Transverse colon (tissue), 4 donors: ENCODE data around the gene ATRAID. TPM values are rescaled to one million over a fixed set of nuclear protein-coding genes. Genes with fewer than 3 reads are reported as not detected.

Experiments
- DNase-seq: peaks from one replicate; pipeline ENCODE4 v3.0.0-alpha.2; 2019
- H3K27ac ChIP-seq, 4 donors: fragments of 200-600 bp; sonication (generic); 2 replicates each; pipeline ENCODE4 v1.5.1; 2016 to 2018; ENCODE audit warnings: inconsistent platforms in 4 of 4
- H3K27me3 ChIP-seq: fragments of 200-600 bp; sonication (generic); 2 replicates; pipeline ENCODE4 v1.5.1; 2017; ENCODE audit warnings: inconsistent platforms
- H3K36me3 ChIP-seq, 4 donors: fragments of 200-600 bp; sonication (generic); 2 replicates each; pipeline ENCODE4 v1.5.1; 2017 to 2019; ENCODE audit warnings: inconsistent platforms in 4 of 4
- H3K4me1 ChIP-seq, 4 donors: fragments of 200-600 bp; sonication (generic); 2 replicates each; pipeline ENCODE4 v1.5.1; 2017 to 2020; ENCODE audit warnings: inconsistent platforms in 4 of 4
- H3K4me3 ChIP-seq, 4 donors: fragments of 200-600 bp; sonication (generic); 1 replicate in 1 of 4; 2 replicates in 3 of 4; pipeline versions ENCODE4 v1.5.1 to v1.6.1; 2017 to 2019; ENCODE audit warnings: inconsistent platforms in 4 of 4
- H3K9me3 ChIP-seq, 2 donors: fragments of 200-600 bp; sonication (generic); 2 replicates each; pipeline ENCODE4 v1.5.1; 2017 to 2019; ENCODE audit warnings: inconsistent platforms in 2 of 2
- EP300 ChIP-seq: sonication (generic); formaldehyde crosslinking; IDR thresholded peaks from one replicate; pipeline ENCODE4 v1.6.1; 2017; ENCODE audit warnings: antibody characterized with exemption, low read depth
- POLR2A ChIP-seq: fragments of 450-650 bp; IDR thresholded peaks from one replicate; pipeline ENCODE4 v1.6.1; 2016; ENCODE audit warnings: antibody characterized with exemption, mild to moderate bottlenecking, moderate library complexity
- POLR2AphosphoS5 ChIP-seq, 3 donors: sonication (generic); formaldehyde crosslinking; IDR thresholded peaks; one replicate each; pipeline ENCODE4 v1.6.1; 2016; ENCODE audit warnings: antibody characterized with exemption in 3 of 3
- WGBS, 2 donors: methylation state at CpG; one replicate each; pipeline ENCODE4 v1.1.5; 2018; ENCODE audit warnings: low coverage in 1 of 2; 5-methylcytosine and 5-hydroxymethylcytosine counted together
- in situ Hi-C, 4 donors: fragments of 200-750 bp; cut with MboI; loops; one replicate each; pipeline versions ENCODE4 v1.15.0 to v1.15.1; 2017; ENCODE audit warnings: low sequenced_read_pairs in 3 of 4, low pct_ligation_motif_present in 1 of 4, low pct_unique_long_range_greater_than_20kb in 1 of 4
- intact Hi-C: fragments of 100-400 bp; cut with DNase I; formaldehyde crosslinking; loops from one replicate; pipeline ENCODE4 v1.15.1; 2023; ENCODE audit warnings: low total_unique reads
- total RNA-seq, 4 donors: library from RNA; depleted of rRNA; stranded (reverse); fragments of >200 nt; gene quantifications; one replicate each; pipeline ENCODE4 v1.1.0, GENCODE V29; 2016
- TF ChIP-seq, protein P1 (sequence below), 5 experiments: fragments of 200-600 bp in 3 of 5; fragments of 450-650 bp in 2 of 5; sonication (generic) in 3 of 5; IDR thresholded peaks; 1 replicate in 2 of 5; 2 replicates in 3 of 5; pipeline ENCODE4 v1.5.1; 2016 to 2017; ENCODE audit warnings: antibody characterized with exemption in 5 of 5, inconsistent platforms in 3 of 5, mild to moderate bottlenecking in 2 of 5, moderate library complexity in 1 of 5

Gene ATRAID
- total RNA-seq, 4 donors from 2014 or later = 64.7 to 179 (median 121) TPM

DNA sequence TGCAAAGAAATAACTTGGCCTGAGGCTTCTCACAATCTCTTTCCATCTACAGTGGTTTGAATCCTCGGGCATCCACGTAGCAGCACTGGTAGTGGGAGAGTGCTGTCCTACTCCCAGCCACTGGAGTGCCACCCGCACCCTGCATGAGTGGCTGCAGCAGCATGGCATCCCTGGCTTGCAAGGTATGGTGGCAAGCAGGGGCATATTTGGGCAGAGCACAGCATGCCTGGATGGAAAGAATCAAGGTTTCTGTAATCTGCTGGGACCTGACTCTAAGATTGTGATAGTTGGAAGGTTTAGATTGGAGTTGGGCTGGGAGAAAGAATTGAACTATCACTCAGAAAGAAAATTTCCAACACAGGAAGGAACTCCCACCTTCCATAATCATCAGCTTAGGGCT lies 9.3 kb downstream of the ATRAID start:
- Histone ChIP-seq H3K27me3 (no peaks in the 10 kb centered on the region), H3K4me1 (peaks cover 8 to 16% (median 11%) of the 10 kb centered on the region in 4 donors), H3K27ac (no peak overlapping the region), H3K36me3 (peaks cover 0 to 32% (median 15%) of the 10 kb centered on the region in 4 donors), H3K9me3 (no peaks in the 10 kb centered on the region), H3K4me3 (no peak overlapping the region)
- no peak for DNase-seq
- intact Hi-C loops (no loop called here), in situ Hi-C loops (loop anchor here in 1 of 4 donors (25.0 kb wide), 1 partner anchor 109 kb away; the partner anchor contains the start of genes ABHD1 and CGREF1)
- no peak for TF ChIP-seq POLR2A
- TF ChIP-seq, protein P1, sequence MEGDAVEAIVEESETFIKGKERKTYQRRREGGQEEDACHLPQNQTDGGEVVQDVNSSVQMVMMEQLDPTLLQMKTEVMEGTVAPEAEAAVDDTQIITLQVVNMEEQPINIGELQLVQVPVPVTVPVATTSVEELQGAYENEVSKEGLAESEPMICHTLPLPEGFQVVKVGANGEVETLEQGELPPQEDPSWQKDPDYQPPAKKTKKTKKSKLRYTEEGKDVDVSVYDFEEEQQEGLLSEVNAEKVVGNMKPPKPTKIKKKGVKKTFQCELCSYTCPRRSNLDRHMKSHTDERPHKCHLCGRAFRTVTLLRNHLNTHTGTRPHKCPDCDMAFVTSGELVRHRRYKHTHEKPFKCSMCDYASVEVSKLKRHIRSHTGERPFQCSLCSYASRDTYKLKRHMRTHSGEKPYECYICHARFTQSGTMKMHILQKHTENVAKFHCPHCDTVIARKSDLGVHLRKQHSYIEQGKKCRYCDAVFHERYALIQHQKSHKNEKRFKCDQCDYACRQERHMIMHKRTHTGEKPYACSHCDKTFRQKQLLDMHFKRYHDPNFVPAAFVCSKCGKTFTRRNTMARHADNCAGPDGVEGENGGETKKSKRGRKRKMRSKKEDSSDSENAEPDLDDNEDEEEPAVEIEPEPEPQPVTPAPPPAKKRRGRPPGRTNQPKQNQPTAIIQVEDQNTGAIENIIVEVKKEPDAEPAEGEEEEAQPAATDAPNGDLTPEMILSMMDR (IDR thresholded peaks at IDR 0.05) = no peak
- no peak for TF ChIP-seq EP300
- TF ChIP-seq POLR2AphosphoS5 (IDR thresholded peaks at IDR 0.05) = no peak
- 95% methylated on average over 3 of the region's 3 CpGs; no CpG with 5 or more reads in 1 of the 2 donors for WGBS, 2 donors

DNA sequence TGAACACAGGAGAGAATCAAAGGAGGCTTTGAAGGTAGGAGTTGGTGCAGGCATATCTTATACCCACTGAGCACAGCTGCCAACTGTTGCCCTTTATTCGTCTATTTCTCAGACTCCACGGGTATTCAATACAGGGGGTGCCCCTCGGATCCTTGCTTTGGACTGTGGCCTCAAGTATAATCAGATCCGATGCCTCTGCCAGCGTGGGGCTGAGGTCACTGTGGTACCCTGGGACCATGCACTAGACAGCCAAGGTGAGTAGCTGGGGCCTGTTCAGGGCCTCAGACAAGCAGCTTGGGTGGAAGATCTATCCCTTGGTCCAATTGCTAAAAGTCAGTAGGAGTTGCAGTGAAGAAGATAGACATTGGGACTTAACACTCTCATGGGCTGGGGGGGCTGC lies 10.6 kb downstream of the ATRAID start:
- Histone ChIP-seq H3K4me1 (peaks cover 8 to 12% (median 9%) of the 10 kb centered on the region in 4 donors), H3K27me3 (no peaks in the 10 kb centered on the region), H3K27ac (no peak overlapping the region), H3K9me3 (no peaks in the 10 kb centered on the region), H3K4me3 (no peak overlapping the region), H3K36me3 (peaks cover 0 to 42% (median 20%) of the 10 kb centered on the region in 4 donors)
- no peak for DNase-seq
- intact Hi-C loops (no loop called here), in situ Hi-C loops (loop anchor here in 1 of 4 donors (25.0 kb wide), 1 partner anchor 110 kb away; the partner anchor contains the start of genes ABHD1 and CGREF1)
- WGBS, 2 donors = 94% methylated on average over 5 of the region's 5 CpGs; no CpG with 5 or more reads in 1 of the 2 donors
- TF ChIP-seq POLR2AphosphoS5 (IDR thresholded peaks at IDR 0.05) = no peak
- no peak for TF ChIP-seq EP300
- TF ChIP-seq, protein P1 (IDR thresholded peaks at IDR 0.05) = no peak
- TF ChIP-seq POLR2A = no peak

DNA sequence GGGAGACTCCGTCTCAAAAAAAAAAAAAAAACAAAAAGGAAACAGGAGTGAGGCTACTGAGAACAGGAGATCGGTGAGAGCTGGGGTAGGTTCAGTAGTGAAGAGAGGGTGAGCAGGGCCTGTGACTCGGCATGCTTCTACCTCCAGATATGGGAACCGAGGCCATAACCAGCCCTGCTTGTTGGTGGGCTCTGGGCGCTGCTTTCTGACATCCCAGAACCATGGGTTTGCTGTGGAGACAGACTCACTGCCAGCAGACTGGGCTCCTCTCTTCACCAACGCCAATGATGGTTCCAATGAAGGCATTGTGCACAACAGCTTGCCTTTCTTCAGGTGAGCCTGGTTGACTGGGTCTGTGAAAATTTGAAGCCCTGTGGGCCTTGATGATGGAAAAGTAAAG lies 11.6 kb downstream of the ATRAID start:
- TF ChIP-seq POLR2AphosphoS5 (IDR thresholded peaks at IDR 0.05) = no peak
- TF ChIP-seq EP300 = no peak
- TF ChIP-seq, protein P1 (IDR thresholded peaks at IDR 0.05) = no peak
- no peak for TF ChIP-seq POLR2A
- 98 to 100% methylated on average over 1 to 6 of the region's 6 CpGs for WGBS, 2 donors
- H3K27ac ChIP-seq = no peak overlapping the region

DNA sequence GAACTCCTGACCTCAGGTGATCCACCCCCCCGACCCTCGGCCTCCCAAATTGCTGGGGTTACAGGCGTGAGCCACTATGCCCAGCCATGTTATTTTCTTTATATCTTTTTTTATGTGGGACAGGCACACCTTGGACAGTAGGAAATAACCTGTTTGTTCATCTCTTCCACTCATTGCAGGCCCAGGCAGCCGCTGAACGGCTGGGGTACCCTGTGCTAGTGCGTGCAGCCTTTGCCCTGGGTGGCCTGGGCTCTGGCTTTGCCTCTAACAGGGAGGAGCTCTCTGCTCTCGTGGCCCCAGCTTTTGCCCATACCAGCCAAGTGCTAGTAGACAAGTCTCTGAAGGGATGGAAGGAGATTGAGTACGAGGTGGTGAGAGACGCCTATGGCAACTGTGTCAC lies 13.7 kb downstream of the ATRAID start:
- 80 to 94% methylated on average over 1 to 9 of the region's 9 CpGs for WGBS, 2 donors
- no peaks in the 10 kb centered on the region for H3K9me3 ChIP-seq
- H3K4me3 ChIP-seq = no peak overlapping the region
- no peak for TF ChIP-seq POLR2AphosphoS5 (IDR thresholded peaks at IDR 0.05)
- TF ChIP-seq POLR2A = no peak
- no peaks in the 10 kb centered on the region for H3K4me1 ChIP-seq
- H3K36me3 ChIP-seq = peaks cover 0 to 51% (median 24%) of the 10 kb centered on the region in 4 donors
- intact Hi-C loops (no loop called here), in situ Hi-C loops (no loop called here)
- H3K27ac ChIP-seq = no peak overlapping the region
- DNase-seq = no peak
- H3K27me3 ChIP-seq = no peaks in the 10 kb centered on the region

More for the DNA sequence above, 11.6 kb downstream of the ATRAID start:
- Histone ChIP-seq H3K27me3 (no peaks in the 10 kb centered on the region), H3K9me3 (no peaks in the 10 kb centered on the region), H3K4me3 (no peak overlapping the region), H3K36me3 (peaks cover 0 to 51% (median 24%) of the 10 kb centered on the region in 4 donors), H3K4me1 (peaks cover 0 to 2% (median under 1%) of the 10 kb centered on the region in 4 donors)
- intact Hi-C loops (no loop called here), in situ Hi-C loops (loop anchor here in 1 of 4 donors (25.0 kb wide), 1 partner anchor 111 kb away; the partner anchor contains the start of genes ABHD1 and CGREF1)
- no peak for DNase-seq
